Hematopoietic multipotent progenitor cell treated with erythropoietin and hydrocortisone succinate and interleukin-3 and kit ligand, for 8 days (in vitro differentiated cells): ENCODE results near the gene PAM.

Experiments
- DNase-seq: peaks from one replicate; pipeline ENCODE4 v3.0.0-alpha.2; 2015

The PAM gene

GRCh38 chr5:102863764-102864560, 108.9 kb downstream of the PAM start:
- no peak for DNase-seq

- no peak for DNase-seq
Measured at GRCh38 chr5:102865171-102865509, 110.0 kb downstream of the PAM start.

GRCh38 chr5:102865510-102866236, 110.6 kb downstream of the PAM start:
- DNase-seq, result peak; percentile 63

- peak; percentile 5 for DNase-seq
Measured at GRCh38 chr5:102866237-102866600, 111.1 kb downstream of the PAM start.

GRCh38 chr5:102867992-102868662, 113.0 kb downstream of the PAM start:
- DNase-seq, result no peak

- no peak for DNase-seq
Measured at GRCh38 chr5:102869230-102869629, 114.1 kb downstream of the PAM start.

- DNase-seq, result no peak
Measured at GRCh38 chr5:102873379-102873932, 118.4 kb downstream of the PAM start.

- no peak for DNase-seq
Measured at GRCh38 chr5:102874054-102874453, 118.9 kb downstream of the PAM start.

- DNase-seq, result no peak
Measured at GRCh38 chr5:102875721-102876123, 120.6 kb downstream of the PAM start.

GRCh38 chr5:102876610-102877009, 121.5 kb downstream of the PAM start:
- DNase-seq, result no peak

GRCh38 chr5:102879741-102880140, 124.6 kb downstream of the PAM start:
- no peak for DNase-seq

GRCh38 chr5:102886586-102886985, 131.5 kb downstream of the PAM start:
- no peak for DNase-seq

- DNase-seq, result no peak
Measured at GRCh38 chr5:102888483-102888882, 133.4 kb downstream of the PAM start.

- DNase-seq, result no peak
Measured at GRCh38 chr5:102889033-102889432, 133.9 kb downstream of the PAM start.

- DNase-seq, result no peak
Measured at GRCh38 chr5:102890133-102890532, 135.0 kb downstream of the PAM start.

GRCh38 chr5:102891175-102891574, 136.1 kb downstream of the PAM start:
- DNase-seq, result no peak

GRCh38 chr5:102893942-102894341, 138.8 kb downstream of the PAM start:
- DNase-seq, result no peak

- DNase-seq, result no peak
Measured at GRCh38 chr5:102895234-102895633, 140.1 kb downstream of the PAM start.

- no peak for DNase-seq
Measured at GRCh38 chr5:102895976-102896375, 140.9 kb downstream of the PAM start.

GRCh38 chr5:102901424-102902134, 146.5 kb downstream of the PAM start:
- DNase-seq, result no peak

- DNase-seq, result no peak
Measured at GRCh38 chr5:102902135-102902448, 147.0 kb downstream of the PAM start.

- DNase-seq, result no peak
Measured at GRCh38 chr5:102902647-102903046, 147.5 kb downstream of the PAM start.
